HG03571 (cell line): ENCODE data around the gene BRINP2.

Experiments
- ATAC-seq: cut with Tn5 transposase; IDR thresholded peaks from one replicate; pipeline ENCODE4 v1.9.1; 2021; ENCODE audit not compliant: unreplicated experiment

The BRINP2 gene

DNA sequence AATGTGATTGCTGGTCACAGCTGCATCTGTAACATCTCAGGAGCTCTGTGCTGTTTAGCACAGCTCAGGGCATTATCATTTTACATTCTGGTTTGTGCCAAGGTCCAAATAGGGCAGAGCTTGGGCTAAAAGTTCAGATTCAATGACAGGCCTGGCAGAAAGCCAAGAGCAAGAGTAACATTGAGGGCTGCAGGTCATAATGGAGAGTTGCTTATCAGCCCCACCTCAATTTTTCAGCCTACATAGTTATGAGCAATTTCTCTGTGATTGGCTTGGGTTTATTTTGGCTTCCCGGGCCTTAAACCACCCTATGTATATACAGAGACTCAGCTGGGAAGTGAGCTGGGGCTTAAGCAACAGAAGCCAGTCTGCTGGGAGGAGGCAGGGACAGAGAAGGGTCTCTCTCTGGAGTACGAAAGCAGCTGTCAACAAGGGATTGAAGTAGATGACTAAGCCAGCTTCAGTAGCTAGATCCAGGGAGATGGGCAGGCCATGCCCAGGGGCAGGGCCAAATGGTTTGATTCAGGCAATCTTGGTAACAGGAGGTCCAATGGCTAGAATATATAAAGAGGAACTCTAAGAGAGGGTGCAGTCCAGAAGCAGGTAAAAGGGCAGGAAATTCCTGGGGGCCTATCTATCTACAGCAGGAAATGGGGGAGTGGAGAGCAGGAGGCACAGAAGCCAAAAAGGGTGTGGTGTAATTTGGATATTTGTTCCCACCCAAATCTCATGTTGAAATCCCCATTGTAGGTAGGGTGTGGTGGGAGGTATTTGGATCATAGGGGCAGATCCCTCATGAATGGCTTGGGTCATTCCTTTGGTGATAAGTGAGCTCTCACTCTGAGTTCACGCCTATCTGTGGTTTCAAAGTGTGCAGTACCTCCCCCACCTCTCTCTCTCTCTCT, 49.0 kb downstream of the BRINP2 start:
- no peak for ATAC-seq

- ATAC-seq, result no peak
Observed at GRCh38 chr1:177223359-177223758, 52.6 kb downstream of the BRINP2 start.

DNA sequence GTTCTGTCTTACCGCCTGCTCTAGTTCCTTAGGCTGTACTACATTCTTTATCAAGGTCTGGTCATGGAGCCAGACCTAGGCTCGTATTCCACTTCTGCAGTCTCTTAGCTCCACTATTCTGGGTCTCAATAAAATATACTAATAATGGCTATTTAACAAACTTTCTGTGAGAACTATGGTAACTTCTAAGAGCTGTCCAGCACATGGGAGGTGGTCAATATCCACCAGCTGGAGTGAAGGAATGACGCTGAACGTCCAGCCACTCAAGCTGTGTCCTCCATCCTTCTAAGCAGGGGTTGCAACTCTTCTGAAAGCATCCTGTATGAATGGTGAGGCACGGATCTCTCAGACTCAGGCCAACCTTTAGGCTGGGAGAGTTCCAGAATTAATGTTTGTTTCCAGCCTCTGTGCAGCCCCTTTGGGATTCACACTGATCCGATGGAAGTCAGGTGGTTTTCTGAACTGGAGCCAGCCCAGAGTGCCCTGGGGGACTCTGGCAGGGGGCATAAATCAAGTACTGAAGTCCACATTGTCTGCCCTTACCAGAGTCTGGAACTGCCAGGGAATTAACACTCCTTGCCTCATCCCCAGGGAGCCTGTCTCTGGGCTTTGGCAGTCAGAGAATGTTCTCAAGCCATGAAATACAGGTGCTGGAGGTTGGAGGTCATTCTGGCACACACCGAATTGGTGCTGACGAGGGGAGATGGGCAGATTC, 57.4 kb downstream of the BRINP2 start:
- no peak for ATAC-seq

DNA sequence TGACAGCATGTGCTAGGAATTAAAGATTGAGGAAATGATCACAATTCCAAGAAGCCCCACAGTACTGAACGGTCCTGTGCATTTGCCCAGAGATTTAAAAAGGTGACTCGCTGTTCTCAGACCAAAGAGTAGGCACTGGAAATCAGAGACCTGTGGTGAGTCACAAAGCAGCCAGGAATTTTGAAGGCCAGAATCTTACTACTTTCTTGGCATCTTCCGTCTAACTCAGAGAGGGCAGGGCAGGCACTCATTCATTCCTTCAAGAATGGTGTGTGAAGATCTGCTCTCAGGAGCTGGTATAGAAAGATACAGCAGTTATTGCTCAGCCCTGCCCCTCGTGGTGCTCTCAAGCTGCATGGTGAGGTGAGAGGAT, 57.9 kb downstream of the BRINP2 start:
- ATAC-seq, result no peak

DNA sequence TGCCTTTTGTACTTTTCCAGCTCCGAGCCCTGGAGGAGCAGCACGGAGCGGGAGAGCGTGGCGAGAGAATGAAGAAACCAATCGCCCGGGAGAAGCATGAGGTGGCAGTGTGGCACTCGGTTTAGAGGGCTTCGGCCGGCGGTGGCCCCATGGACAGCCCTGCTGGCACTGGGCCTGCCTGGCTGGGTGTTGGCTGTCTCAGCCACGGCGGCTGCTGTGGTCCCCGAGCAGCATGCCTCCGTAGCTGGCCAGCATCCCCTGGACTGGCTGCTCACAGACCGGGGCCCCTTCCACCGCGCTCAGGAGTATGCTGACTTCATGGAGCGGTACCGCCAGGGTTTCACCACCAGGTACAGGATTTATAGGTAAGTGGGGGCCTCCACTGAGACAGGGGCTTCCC, 59.0 kb downstream of the BRINP2 start:
- ATAC-seq, result no peak

GRCh38 chr1:177230228-177231016, 59.7 kb downstream of the BRINP2 start:
- no peak for ATAC-seq

GRCh38 chr1:177235350-177235749, 64.6 kb downstream of the BRINP2 start:
- no peak for ATAC-seq

- no peak for ATAC-seq
Observed at GRCh38 chr1:177236962-177237361, 66.2 kb downstream of the BRINP2 start.

- ATAC-seq, result no peak
Observed at GRCh38 chr1:177238967-177239366, 68.2 kb downstream of the BRINP2 start.

- ATAC-seq, result no peak
Observed at GRCh38 chr1:177239792-177240191, 69.0 kb downstream of the BRINP2 start.

DNA sequence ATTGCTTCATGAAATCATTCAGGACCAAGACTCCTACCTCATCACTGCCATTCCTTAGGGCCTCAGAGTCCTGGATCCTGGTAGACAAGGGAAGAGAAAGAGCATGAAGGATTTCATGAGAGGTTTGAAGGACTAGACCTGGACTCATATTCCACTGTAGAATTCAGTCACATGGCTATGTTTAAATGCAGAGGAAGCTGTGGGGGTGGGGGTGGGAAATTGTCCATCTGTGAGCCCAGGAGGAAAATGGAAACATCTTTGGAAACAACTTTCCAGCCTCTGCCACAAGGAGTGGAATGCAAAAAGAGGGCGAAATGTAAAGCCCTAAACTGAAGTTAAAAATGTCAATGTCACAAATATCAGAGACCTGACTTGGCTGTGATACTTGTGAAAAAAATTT, 73.0 kb downstream of the BRINP2 start:
- ATAC-seq, result no peak

- no peak for ATAC-seq
Observed at GRCh38 chr1:177246710-177247580, 76.2 kb downstream of the BRINP2 start.

DNA sequence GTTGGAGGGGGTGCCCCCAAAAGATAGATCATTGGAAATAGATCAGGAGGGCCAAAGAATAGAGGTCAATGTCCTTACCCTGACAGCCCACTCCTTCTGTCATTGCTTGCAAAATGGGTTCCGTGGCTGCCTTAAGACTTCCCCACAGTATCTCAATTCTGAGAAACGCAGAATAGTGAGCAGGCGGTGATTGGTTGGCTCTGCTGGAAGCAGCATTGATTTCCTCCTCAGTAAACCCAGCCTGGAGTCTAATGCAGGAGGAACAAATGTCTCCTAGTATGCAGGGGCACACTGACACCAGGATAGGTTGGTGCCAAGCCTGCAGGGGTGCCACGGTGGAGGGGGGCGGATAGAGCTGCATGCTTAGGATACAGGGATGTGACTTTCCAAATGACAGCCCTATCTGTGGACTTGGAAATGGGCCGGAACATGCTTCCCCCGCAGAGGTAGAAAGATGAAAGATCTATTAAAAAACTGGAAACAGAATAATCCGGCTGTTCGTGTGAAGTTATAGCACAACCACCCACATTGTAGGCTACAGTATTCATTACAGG, 76.9 kb downstream of the BRINP2 start:
- ATAC-seq, result no peak

- no peak for ATAC-seq
Observed at GRCh38 chr1:177248258-177248657, 77.5 kb downstream of the BRINP2 start.

DNA sequence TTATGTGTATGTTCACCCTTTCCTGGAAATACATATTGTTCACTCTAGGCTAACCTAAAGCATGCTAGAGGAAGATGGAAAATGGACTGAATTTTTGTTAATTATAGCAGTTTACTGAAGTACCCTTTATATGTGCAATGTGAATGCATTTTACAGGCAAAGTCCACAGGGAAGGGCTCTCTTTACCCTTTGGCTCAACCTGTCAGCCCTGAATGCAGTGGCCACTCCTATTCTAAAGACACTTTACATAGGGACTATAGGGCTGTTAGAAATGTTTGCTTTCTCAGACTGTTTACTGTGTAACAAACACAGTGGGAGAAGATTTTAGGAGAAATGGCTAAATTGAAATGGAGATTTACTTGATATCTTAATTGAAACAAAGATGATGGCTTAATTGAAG, 78.5 kb downstream of the BRINP2 start:
- no peak for ATAC-seq

DNA sequence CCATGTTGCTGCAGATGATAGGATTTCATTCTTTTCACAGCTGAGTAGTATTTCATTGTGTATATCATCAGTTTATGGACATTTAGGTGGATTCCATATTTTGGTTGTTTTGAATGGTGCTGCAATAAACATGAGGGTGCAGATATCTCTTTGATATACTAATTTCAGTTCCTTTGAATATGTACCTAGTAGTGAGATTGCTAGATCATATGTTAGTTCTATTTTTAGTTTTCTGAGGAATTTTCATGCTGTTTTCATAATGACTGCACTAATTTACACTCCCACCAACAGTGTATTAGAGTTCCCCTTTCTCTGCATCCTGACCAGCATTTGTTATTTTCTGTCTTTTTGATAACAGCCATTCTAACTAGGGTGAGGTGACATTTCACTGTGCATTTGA, 82.1 kb downstream of the BRINP2 start:
- ATAC-seq, result no peak

- ATAC-seq, result no peak
Observed at GRCh38 chr1:177255411-177255810, 84.7 kb downstream of the BRINP2 start.

GRCh38 chr1:177256153-177257075, 85.7 kb downstream of the BRINP2 start:
- ATAC-seq, result no peak

GRCh38 chr1:177257128-177257527, 86.4 kb downstream of the BRINP2 start:
- no peak for ATAC-seq
